ENCODE measurements around the gene SPATA6.

GRCh38 chr1:48251323-48251722, 220.7 kb downstream of the SPATA6 start:
- TF ChIP-seq RARB (CRISPR knock-in tag; IDR thresholded peaks at IDR 0.05) (no peak), CSRNP3 (CRISPR knock-in tag; IDR thresholded peaks at IDR 0.05) (no peak), CREB5 (CRISPR knock-in tag; IDR thresholded peaks at IDR 0.05; ENCODE audit: low read depth) (no peak), ZNF70 (CRISPR knock-in tag; IDR thresholded peaks at IDR 0.05) (no peak), ZFP3 (CRISPR knock-in tag; IDR thresholded peaks at IDR 0.05) (no peak)

Data from SK-N-SH treated with all-trans-retinoic acid at 6 μM for 48 hours (cell line).